Stimulated activated CD4-positive, alpha-beta T cell treated with anti-CD3 and anti-CD28 coated beads, Interleukin-4, amount 100 ng/mL, for 48 hours (primary cell): ENCODE results near the gene COL28A1.
"Not testable (repeated sequence)": the region's sequence is repeated elsewhere in the genome, so short reads cannot be mapped to it uniquely, and the experiment has no call there.

Experiments used
- DNase-seq, 2 donors: peaks; one replicate each; pipeline ENCODE4 v3.0.0-alpha.2; 2020; ENCODE audit warnings: low read depth in 2 of 2

Gene COL28A1

GRCh38 chr7:7561591-7561990, 25.9 kb upstream of the COL28A1 start:
- not testable (repeated sequence) for DNase-seq

GRCh38 chr7:7557252-7557651, 21.6 kb upstream of the COL28A1 start:
- no peak for DNase-seq

- DNase-seq: no peak
Measured at GRCh38 chr7:7556852-7557251, 21.2 kb upstream of the COL28A1 start.

- no peak for DNase-seq
Measured at GRCh38 chr7:7554649-7555575, 19.2 kb upstream of the COL28A1 start.

GRCh38 chr7:7554021-7554432, 18.4 kb upstream of the COL28A1 start:
- no peak for DNase-seq

GRCh38 chr7:7553386-7553785, 17.7 kb upstream of the COL28A1 start:
- DNase-seq: no peak

- DNase-seq: no peak
Measured at GRCh38 chr7:7552199-7552598, 16.5 kb upstream of the COL28A1 start.

GRCh38 chr7:7550663-7551062, 15.0 kb upstream of the COL28A1 start:
- no peak for DNase-seq

GRCh38 chr7:7548407-7548806, 12.7 kb upstream of the COL28A1 start:
- DNase-seq: no peak

- DNase-seq: no peak
Measured at GRCh38 chr7:7542251-7542835, 6.7 kb upstream of the COL28A1 start.

- no peak for DNase-seq
Measured at GRCh38 chr7:7539711-7540110, 4.0 kb upstream of the COL28A1 start.

GRCh38 chr7:7539152-7539551, 3.5 kb upstream of the COL28A1 start:
- no peak for DNase-seq

- DNase-seq: no peak
Measured at GRCh38 chr7:7537711-7538110, 2.0 kb upstream of the COL28A1 start.

GRCh38 chr7:7536396-7537019, 835 bp upstream of the COL28A1 start:
- no peak for DNase-seq

- no peak for DNase-seq
Measured at GRCh38 chr7:7533831-7534430, 1.7 kb downstream of the COL28A1 start.

GRCh38 chr7:7529328-7529727, 6.3 kb downstream of the COL28A1 start:
- no peak for DNase-seq

GRCh38 chr7:7527047-7527446, 8.6 kb downstream of the COL28A1 start:
- DNase-seq: no peak

- DNase-seq: no peak
Measured at GRCh38 chr7:7526006-7526405, 9.7 kb downstream of the COL28A1 start.

- DNase-seq: no peak
Measured at GRCh38 chr7:7524121-7524520, 11.6 kb downstream of the COL28A1 start.

- no peak for DNase-seq
Measured at GRCh38 chr7:7522421-7522820, 13.3 kb downstream of the COL28A1 start.

- DNase-seq: no peak
Measured at GRCh38 chr7:7521259-7521658, 14.4 kb downstream of the COL28A1 start.

- DNase-seq: no peak
Measured at GRCh38 chr7:7519528-7519927, 16.1 kb downstream of the COL28A1 start.
